HepG2 (cell line): ENCODE results near the gene SOAT2. TPM values are rescaled to one million over a fixed set of nuclear protein-coding genes. Genes with fewer than 3 reads are reported as not detected.

Experiments used
- CHCHD3 ChIP-seq: sonication (generic); formaldehyde crosslinking; IDR thresholded peaks from 2 replicates; pipeline ENCODE4 v1.8.0; 2022; ENCODE audit warnings: mild to moderate bottlenecking, missing genetic modification reagents, moderate library complexity
- DNMT1 ChIP-seq: sonication (generic); formaldehyde crosslinking; IDR thresholded peaks from 2 replicates; pipeline ENCODE4 v1.5.1; 2020; ENCODE audit warnings: mild to moderate bottlenecking, missing genetic modification reagents
- EED ChIP-seq: sonication (generic); formaldehyde crosslinking; IDR thresholded peaks from 2 replicates; pipeline ENCODE4 v1.5.0; 2020; ENCODE audit warnings: mild to moderate bottlenecking, missing genetic modification reagents
- EZH2 ChIP-seq: conservative IDR thresholded peaks from 2 replicates; pipeline ENCODE4 v1.6.1; 2012; ENCODE audit warnings: mild to moderate bottlenecking, low read depth, low read length, moderate library complexity
- HMG20A ChIP-seq: IDR thresholded peaks from 2 replicates; pipeline ENCODE4 v1.6.1; 2016; ENCODE audit warnings: borderline replicate concordance
- ISX ChIP-seq: sonication (generic); formaldehyde crosslinking; conservative IDR thresholded peaks from 2 replicates; pipeline ENCODE4 v1.5.0; 2020; ENCODE audit warnings: missing genetic modification reagents
- KLF11 ChIP-seq: IDR thresholded peaks from 2 replicates; pipeline ENCODE4 v1.6.1; 2016; ENCODE audit warnings: missing compliant biosample characterization
- PAX8 ChIP-seq: sonication (generic); formaldehyde crosslinking; IDR thresholded peaks from 2 replicates; pipeline ENCODE4 v1.8.0; 2022; ENCODE audit warnings: mild to moderate bottlenecking, missing genetic modification reagents, borderline replicate concordance
- RFXAP ChIP-seq: sonication (generic); formaldehyde crosslinking; IDR thresholded peaks from 2 replicates; pipeline ENCODE4 v1.4.0; 2020; ENCODE audit warnings: missing genetic modification reagents, borderline replicate concordance
- RNF219 ChIP-seq: sonication (generic); formaldehyde crosslinking; IDR thresholded peaks from 2 replicates; pipeline ENCODE4 v1.5.0; 2020; ENCODE audit warnings: mild to moderate bottlenecking, missing genetic modification reagents
- SIX4 ChIP-seq: sonication (generic); formaldehyde crosslinking; IDR thresholded peaks from 2 replicates; pipeline ENCODE4 v1.4.0; 2020; ENCODE audit warnings: missing genetic modification reagents
- SP140L ChIP-seq: sonication (generic); formaldehyde crosslinking; IDR thresholded peaks from 2 replicates; pipeline ENCODE4 v1.4.0; 2020; ENCODE audit warnings: missing genetic modification reagents, borderline replicate concordance
- TFDP1 ChIP-seq: IDR thresholded peaks from 2 replicates; pipeline ENCODE4 v1.6.1; 2016; ENCODE audit warnings: missing compliant biosample characterization, missing genetic modification reagents, borderline replicate concordance
- ZFP37 ChIP-seq: sonication (generic); formaldehyde crosslinking; IDR thresholded peaks from 2 replicates; pipeline ENCODE4 v1.4.0; 2020; ENCODE audit warnings: missing genetic modification reagents, borderline replicate concordance
- ZFP41 ChIP-seq: sonication (generic); formaldehyde crosslinking; IDR thresholded peaks from 2 replicates; pipeline ENCODE4 v1.4.0; 2020; ENCODE audit warnings: mild to moderate bottlenecking, missing genetic modification reagents, borderline replicate concordance
- ZFP62 ChIP-seq: sonication (generic); formaldehyde crosslinking; IDR thresholded peaks from 2 replicates; pipeline ENCODE4 v1.4.0; 2020; ENCODE audit warnings: missing genetic modification reagents
- ZFX ChIP-seq: sonication (generic); formaldehyde crosslinking; IDR thresholded peaks from 2 replicates; pipeline ENCODE4 v1.4.0; 2020; ENCODE audit warnings: mild to moderate bottlenecking, low read depth, missing genetic modification reagents, moderate library complexity
- ZMYM2 ChIP-seq: sonication (generic); formaldehyde crosslinking; IDR thresholded peaks from 2 replicates; pipeline ENCODE4 v1.8.0; 2022; ENCODE audit warnings: mild to moderate bottlenecking, missing genetic modification reagents
- ZNF101 ChIP-seq: sonication (generic); formaldehyde crosslinking; IDR thresholded peaks from 2 replicates; pipeline ENCODE4 v1.4.0; 2020; ENCODE audit warnings: mild to moderate bottlenecking, low read depth, missing genetic modification reagents, borderline replicate concordance
- ZNF205 ChIP-seq: IDR thresholded peaks from 2 replicates; pipeline ENCODE4 v1.6.1; 2018; ENCODE audit warnings: missing biosample characterization, missing genetic modification reagents
- ZNF296 ChIP-seq: sonication (generic); formaldehyde crosslinking; conservative IDR thresholded peaks from 2 replicates; pipeline ENCODE4 v1.5.0; 2020; ENCODE audit warnings: mild to moderate bottlenecking, missing genetic modification reagents
- ZNF317 ChIP-seq: sonication (generic); formaldehyde crosslinking; IDR thresholded peaks from 2 replicates; pipeline ENCODE4 v1.5.0; 2020; ENCODE audit warnings: mild to moderate bottlenecking, missing genetic modification reagents
- ZNF496 ChIP-seq: sonication (generic); formaldehyde crosslinking; IDR thresholded peaks from 2 replicates; pipeline ENCODE4 v1.8.1; 2023; ENCODE audit warnings: mild to moderate bottlenecking, moderate library complexity, missing genetic modification reagents; ENCODE audit not compliant: insufficient replicate concordance
- ZNF530 ChIP-seq: sonication (generic); formaldehyde crosslinking; IDR thresholded peaks from 2 replicates; pipeline ENCODE4 v1.5.0; 2020; ENCODE audit warnings: low read depth, mild to moderate bottlenecking, missing genetic modification reagents
- ZNF552 ChIP-seq: sonication (generic); formaldehyde crosslinking; IDR thresholded peaks from 2 replicates; pipeline ENCODE4 v1.9.0; 2022; ENCODE audit warnings: missing genetic modification reagents, mild to moderate bottlenecking, borderline replicate concordance
- ZNF557 ChIP-seq: sonication (generic); formaldehyde crosslinking; IDR thresholded peaks from 2 replicates; pipeline ENCODE4 v1.4.0; 2020; ENCODE audit warnings: missing genetic modification reagents
- ZNF563 ChIP-seq: sonication (generic); formaldehyde crosslinking; IDR thresholded peaks from 2 replicates; pipeline ENCODE4 v1.8.0; 2022; ENCODE audit warnings: mild to moderate bottlenecking, moderate library complexity, missing genetic modification reagents
- ZNF615 ChIP-seq: sonication (generic); formaldehyde crosslinking; IDR thresholded peaks from 2 replicates; pipeline ENCODE4 v1.5.0; 2020; ENCODE audit warnings: mild to moderate bottlenecking, missing genetic modification reagents, borderline replicate concordance
- ZNF674 ChIP-seq: sonication (generic); formaldehyde crosslinking; IDR thresholded peaks from 2 replicates; pipeline ENCODE4 v1.5.0; 2020; ENCODE audit warnings: low read depth, mild to moderate bottlenecking, missing genetic modification reagents
- ZNF839 ChIP-seq: sonication (generic); formaldehyde crosslinking; IDR thresholded peaks from 2 replicates; pipeline ENCODE4 v1.4.0; 2020; ENCODE audit warnings: missing genetic modification reagents, mild to moderate bottlenecking, borderline replicate concordance
- polyA plus RNA-seq, 8 experiments: library from polyadenylated mRNA; depleted of rRNA in 3 of 8; stranded (reverse) in 7 of 8; unstranded in 1 of 8; fragments of >200 nt; fragmentation: Illumina TruSeq in 4 of 8; extraction: Trizol in 4 of 8; gene quantifications; 2 replicates each; pipeline versions ENCODE4 v1.2.1 to v1.2.3, GENCODE V29; 2011 to 2016; ENCODE audit warnings: low read depth in 4 of 8, missing spikeins in 1 of 8, mixed read lengths in 1 of 8; ENCODE audit not compliant: insufficient read depth in 1 of 8
- total RNA-seq, 5 experiments: library from RNA; depleted of rRNA; stranded (reverse); fragments of >200 nt; fragmentation: Illumina TruSeq; extraction: Trizol; gene quantifications; 2 replicates each; pipeline ENCODE4 v1.2.3, GENCODE V29; 2016; ENCODE audit warnings: low read depth in 1 of 5

Gene SOAT2
- total and polyA plus RNA-seq, 2 of the 13 experiments (the other 11 are each of a cell fraction or from before 2014, with no cell fraction given): 14.9 to 108 TPM

GRCh38 chr12:53097564-53098353, 5.5 kb upstream of the SOAT2 start, which contains the start of gene IGFBP6 (continued):
- TF ChIP-seq RNF219 (no peak), ZFX (peak; percentile 68), ZFP41 (no peak), ZNF296 (no peak), ZNF496 (CRISPR knock-in tag) (no peak), ZNF674 (no peak), KLF11 (CRISPR knock-in tag) (no peak), ZNF101 (CRISPR knock-in tag) (no peak), ZNF557 (CRISPR knock-in tag) (no peak), ZMYM2 (CRISPR knock-in tag) (no peak), ISX (no peak), PAX8 (CRISPR knock-in tag) (0 out of 2 replicates have a peak, but pooled peaks have one; percentile 80), SP140L (CRISPR knock-in tag) (no peak), ZNF563 (CRISPR knock-in tag) (no peak), RFXAP (CRISPR knock-in tag) (no peak), ZNF205 (peak; percentile 98), ZNF530 (CRISPR knock-in tag) (no peak), ZNF317 (no peak), ZNF839 (CRISPR knock-in tag) (0 out of 2 replicates have a peak, but pooled peaks have one; percentile 55), ZFP37 (CRISPR knock-in tag) (no peak), EED (no peak), ZFP62 (CRISPR knock-in tag) (no peak), TFDP1 (CRISPR knock-in tag) (peak; percentile 65; the same call in 1 of the 2 replicates), EZH2 (no peak), DNMT1 (no peak), ZNF552 (CRISPR knock-in tag) (0 out of 2 replicates have a peak, but pooled peaks have one; percentile 19), ZNF615 (CRISPR knock-in tag) (no peak), SIX4 (CRISPR knock-in tag) (no peak), HMG20A (CRISPR knock-in tag) (no peak), CHCHD3 (CRISPR knock-in tag) (no peak)
